PFSK-1 (cell line): ENCODE results near the gene IPPK.

Source experiments
- FOXP2 ChIP-seq: optimal IDR thresholded peaks from 2 replicates; pipeline ENCODE3; 2011; ENCODE audit warnings: borderline replicate concordance, control low read depth, inconsistent platforms; ENCODE audit not compliant: insufficient read depth; ENCODE audit errors: extremely low read length, extremely low read depth
- POLR2AphosphoS5 ChIP-seq: IDR thresholded peaks from 2 replicates; pipeline ENCODE4 v1.6.1; 2012; ENCODE audit warnings: low read depth, mild to moderate bottlenecking, control low read depth, low read length, moderate library complexity
- REST ChIP-seq, 2 experiments: IDR thresholded peaks; 2 replicates each; pipeline versions ENCODE4 v1.6.1 to v1.8.0; 2011 to 2012; ENCODE audit warnings: low read depth in 2 of 2, low read length in 2 of 2, control low read depth in 1 of 2, inconsistent platforms in 1 of 2, mild to moderate bottlenecking in 1 of 2, moderate library complexity in 1 of 2; ENCODE audit not compliant: insufficient read depth in 1 of 2
- SIN3A ChIP-seq: IDR thresholded peaks from 2 replicates; pipeline ENCODE4 v1.6.1; 2012; ENCODE audit warnings: mild to moderate bottlenecking, low read length, moderate library complexity, borderline replicate concordance; ENCODE audit not compliant: insufficient read depth
- TAF1 ChIP-seq: IDR thresholded peaks from 2 replicates; pipeline ENCODE4 v1.6.1; 2012; ENCODE audit warnings: low read length, control low read depth, borderline replicate concordance; ENCODE audit not compliant: insufficient read depth

IPPK gene

GRCh38 chr9:92714016-92714415 is 44.1 kb upstream of the IPPK start:
- TF ChIP-seq REST (IDR thresholded peaks at IDR 0.05; ENCODE audit: insufficient read depth in 1 of 2, low read depth in 2 of 2, low read length in 2 of 2) (no peak), POLR2AphosphoS5 (no peak), FOXP2 (no peak), TAF1 (no peak), SIN3A (no peak)

- TF ChIP-seq FOXP2 (no peak), POLR2AphosphoS5 (no peak), SIN3A (no peak), REST (IDR thresholded peaks at IDR 0.05; ENCODE audit: insufficient read depth in 1 of 2, low read depth in 2 of 2, low read length in 2 of 2) (no peak), TAF1 (no peak)
These were observed 43.6 kb upstream of the IPPK start for GRCh38 chr9:92713528-92713927.

- TF ChIP-seq REST (IDR thresholded peaks at IDR 0.05; ENCODE audit: insufficient read depth in 1 of 2, low read depth in 2 of 2, low read length in 2 of 2) (no peak), TAF1 (no peak), POLR2AphosphoS5 (no peak), SIN3A (no peak), FOXP2 (no peak)
These were observed 42.8 kb upstream of the IPPK start for GRCh38 chr9:92712767-92713166.

- TF ChIP-seq FOXP2 (no peak), POLR2AphosphoS5 (no peak), TAF1 (no peak), SIN3A (no peak)
These were observed 41.9 kb upstream of the IPPK start for GRCh38 chr9:92711844-92712243.

- TF ChIP-seq REST (IDR thresholded peaks at IDR 0.05; ENCODE audit: insufficient read depth in 1 of 2, low read depth in 2 of 2, low read length in 2 of 2), result no peak
- TF ChIP-seq POLR2AphosphoS5, result no peak
- no peak for TF ChIP-seq TAF1
- TF ChIP-seq FOXP2, result no peak
- no peak for TF ChIP-seq SIN3A
These were observed 41.2 kb upstream of the IPPK start for GRCh38 chr9:92711146-92711545.
